Lower leg skin (tissue), 3 donors: ENCODE data around the gene MIF4GD.

ENCODE experiments used
- POLR2A ChIP-seq, 2 donors: fragments of 450-650 bp; IDR thresholded peaks; one replicate each; pipeline ENCODE4 v1.6.1; 2016 to 2017; ENCODE audit warnings: antibody characterized with exemption in 2 of 2, mild to moderate bottlenecking in 1 of 2, moderate library complexity in 1 of 2
- TF ChIP-seq, protein P1 (sequence below), 3 donors: fragments of 450-650 bp; IDR thresholded peaks; one replicate each; pipeline ENCODE4 v1.5.1; 2016; ENCODE audit warnings: antibody characterized with exemption in 3 of 3, mild to moderate bottlenecking in 3 of 3, moderate library complexity in 2 of 3

DNA sequence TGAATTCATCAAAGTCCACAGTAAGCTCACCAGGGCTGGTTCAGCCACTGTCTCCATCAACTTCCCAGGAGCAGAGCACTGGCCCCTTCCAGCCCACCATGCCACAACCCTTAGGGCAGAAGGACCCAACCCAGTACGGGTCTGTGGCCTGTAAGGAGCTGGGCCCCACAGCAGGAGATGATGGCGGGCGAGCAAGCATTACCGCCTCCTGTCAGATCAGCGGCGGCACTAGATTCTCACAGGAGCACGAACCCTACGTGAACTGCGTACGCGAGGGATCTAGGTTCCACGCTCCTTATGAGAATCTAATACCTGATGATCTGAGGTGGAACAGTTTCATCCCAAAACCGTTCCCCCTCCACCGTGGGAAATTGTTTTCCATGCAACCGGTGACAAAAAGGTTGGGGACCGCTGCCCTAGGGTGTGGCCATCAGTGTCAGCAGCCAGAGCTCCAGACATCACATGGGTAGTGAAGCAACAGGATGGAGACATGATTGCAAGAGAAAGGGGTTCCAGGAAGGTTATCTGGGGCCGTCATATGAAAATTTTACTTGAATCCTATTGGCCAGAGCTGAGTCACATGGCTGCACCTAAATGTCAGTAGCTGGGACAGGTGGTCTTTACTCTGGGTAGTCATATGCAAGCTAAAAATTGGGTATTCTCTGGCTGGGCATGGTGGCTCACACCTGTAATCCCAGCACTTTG is 30.6 kb upstream of the MIF4GD start:
- no peak for TF ChIP-seq POLR2A (IDR thresholded peaks at IDR 0.05)
- TF ChIP-seq, protein P1, sequence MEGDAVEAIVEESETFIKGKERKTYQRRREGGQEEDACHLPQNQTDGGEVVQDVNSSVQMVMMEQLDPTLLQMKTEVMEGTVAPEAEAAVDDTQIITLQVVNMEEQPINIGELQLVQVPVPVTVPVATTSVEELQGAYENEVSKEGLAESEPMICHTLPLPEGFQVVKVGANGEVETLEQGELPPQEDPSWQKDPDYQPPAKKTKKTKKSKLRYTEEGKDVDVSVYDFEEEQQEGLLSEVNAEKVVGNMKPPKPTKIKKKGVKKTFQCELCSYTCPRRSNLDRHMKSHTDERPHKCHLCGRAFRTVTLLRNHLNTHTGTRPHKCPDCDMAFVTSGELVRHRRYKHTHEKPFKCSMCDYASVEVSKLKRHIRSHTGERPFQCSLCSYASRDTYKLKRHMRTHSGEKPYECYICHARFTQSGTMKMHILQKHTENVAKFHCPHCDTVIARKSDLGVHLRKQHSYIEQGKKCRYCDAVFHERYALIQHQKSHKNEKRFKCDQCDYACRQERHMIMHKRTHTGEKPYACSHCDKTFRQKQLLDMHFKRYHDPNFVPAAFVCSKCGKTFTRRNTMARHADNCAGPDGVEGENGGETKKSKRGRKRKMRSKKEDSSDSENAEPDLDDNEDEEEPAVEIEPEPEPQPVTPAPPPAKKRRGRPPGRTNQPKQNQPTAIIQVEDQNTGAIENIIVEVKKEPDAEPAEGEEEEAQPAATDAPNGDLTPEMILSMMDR (IDR thresholded peaks at IDR 0.05), result no peak
